ENCODE data around the gene INO80B.

The INO80B gene

DNA sequence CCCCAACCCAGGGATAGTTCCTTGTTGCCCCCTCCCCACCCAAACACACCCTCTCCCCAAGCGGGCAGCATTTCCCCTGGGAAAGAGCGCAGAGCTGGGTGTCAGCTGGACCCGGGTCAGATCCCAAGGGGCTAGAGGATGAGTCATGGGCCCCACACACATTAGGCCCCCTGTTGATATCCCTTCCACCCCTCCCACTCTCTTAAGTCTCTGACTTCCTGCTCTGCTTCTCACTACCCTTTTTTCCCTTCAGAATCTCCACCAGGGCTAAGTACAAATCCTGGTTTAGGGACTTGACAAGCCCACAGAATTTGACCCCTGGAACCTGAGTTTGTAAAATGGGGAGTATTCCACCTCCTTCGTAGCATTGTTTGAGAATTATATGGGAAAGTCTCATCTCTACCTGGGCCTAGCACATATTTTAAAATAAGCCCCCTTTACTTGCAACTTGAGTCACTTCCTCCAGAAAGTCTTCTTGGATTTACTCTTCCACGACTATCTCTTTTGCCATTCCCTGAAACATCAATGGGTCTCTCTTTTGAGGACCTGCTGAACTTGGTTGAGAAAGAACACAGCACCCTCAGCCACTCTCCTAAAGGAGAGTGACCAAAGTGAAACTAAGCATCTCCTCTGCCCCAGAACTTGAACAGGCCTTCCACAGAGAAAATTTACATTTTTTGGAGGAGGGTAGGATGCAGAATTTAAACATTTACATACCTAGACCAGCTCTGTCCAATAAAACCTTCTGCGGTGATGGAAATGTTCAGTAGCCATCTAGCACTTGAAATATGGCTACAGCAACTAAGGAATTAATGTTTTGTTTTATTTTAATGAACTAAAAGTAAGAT lies 17.8 kb upstream of the INO80B start:
- no peak overlapping the region for H3K4me3 ChIP-seq (ENCODE audit: low read length)
- TF ChIP-seq ZNF274 (IDR thresholded peaks at IDR 0.05; ENCODE audit: low read depth, low read length), result no peak

DNA sequence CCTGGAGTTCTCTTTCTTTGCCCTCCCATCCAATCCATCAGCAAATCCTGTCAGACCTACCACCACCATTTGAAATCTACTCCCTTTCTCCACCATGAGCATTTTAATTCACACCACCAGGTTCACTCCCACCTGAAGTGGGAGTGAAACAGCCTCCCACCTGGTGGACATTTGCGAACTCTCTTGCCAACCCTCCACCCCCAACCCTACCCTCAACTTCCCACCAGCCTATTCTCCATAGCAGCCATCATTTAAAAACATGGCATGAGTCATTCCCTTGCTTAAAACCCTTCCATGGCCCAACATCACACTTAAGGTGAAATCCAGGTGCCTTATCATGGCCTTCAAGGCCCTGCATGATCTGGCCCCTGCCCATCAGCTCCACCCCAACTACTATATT lies 16.6 kb upstream of the INO80B start:
- TF ChIP-seq ZNF274 (IDR thresholded peaks at IDR 0.05; ENCODE audit: low read depth, low read length), result no peak
- H3K4me3 ChIP-seq (ENCODE audit: low read length), result no peak overlapping the region

DNA sequence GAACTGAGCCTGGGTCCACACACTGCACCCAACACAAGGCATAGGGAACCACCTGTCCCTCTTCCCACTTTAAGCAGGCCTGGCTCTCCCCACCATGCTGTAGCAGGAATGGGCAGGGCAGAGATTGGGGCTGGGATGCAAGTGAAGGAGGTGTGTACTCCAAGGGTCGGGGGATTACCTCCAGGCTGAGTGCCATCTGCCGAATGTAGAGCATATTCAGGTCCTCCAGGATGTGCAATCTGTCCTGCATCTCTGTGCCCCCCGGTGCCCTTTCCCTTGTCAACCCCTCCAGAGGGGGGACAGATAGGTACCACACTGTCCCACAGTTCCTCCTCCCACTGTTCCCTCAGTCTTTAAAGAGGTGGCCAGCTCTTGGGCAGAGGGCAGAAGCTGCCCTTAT lies 15.5 kb upstream of the INO80B start:
- no peak for TF ChIP-seq ZNF274 (IDR thresholded peaks at IDR 0.05; ENCODE audit: low read depth, low read length)
- H3K4me3 ChIP-seq (ENCODE audit: low read length), result peak overlapping the region; percentile 66; the same call in 1 of the 2 replicates

DNA sequence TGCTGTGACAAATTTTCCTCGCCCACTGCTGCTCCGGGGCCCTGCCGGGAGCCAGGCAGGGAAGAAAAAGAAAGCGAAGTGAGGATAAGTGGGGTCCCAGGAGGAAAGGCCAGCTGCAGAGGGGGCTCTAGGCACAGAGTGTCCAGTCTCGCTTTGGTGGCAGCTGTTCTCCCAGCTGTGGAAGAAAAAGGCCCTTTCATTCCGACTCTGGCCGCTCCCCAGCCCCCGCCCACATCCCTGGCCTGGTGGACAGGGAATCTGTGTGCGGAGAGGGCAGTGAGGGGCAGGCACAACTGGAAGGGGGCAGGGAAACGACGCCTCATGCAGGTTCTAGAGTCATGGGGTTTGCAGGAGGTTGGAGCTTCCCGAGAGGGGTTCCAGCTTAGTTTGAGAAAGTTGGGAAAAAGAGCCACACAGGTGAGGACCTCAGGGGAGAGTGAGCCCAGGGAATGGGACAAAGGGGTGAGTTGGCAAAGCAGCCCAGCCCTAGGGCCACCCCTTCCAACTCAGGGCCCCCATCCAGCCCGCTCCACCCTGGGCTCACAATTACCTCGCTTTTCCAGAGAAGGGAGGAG lies 15.0 kb upstream of the INO80B start:
- no peak for TF ChIP-seq ZNF274 (IDR thresholded peaks at IDR 0.05; ENCODE audit: low read depth, low read length)
- peak overlapping the region; percentile 66; the same call in 1 of the 2 replicates for H3K4me3 ChIP-seq (ENCODE audit: low read length)

DNA sequence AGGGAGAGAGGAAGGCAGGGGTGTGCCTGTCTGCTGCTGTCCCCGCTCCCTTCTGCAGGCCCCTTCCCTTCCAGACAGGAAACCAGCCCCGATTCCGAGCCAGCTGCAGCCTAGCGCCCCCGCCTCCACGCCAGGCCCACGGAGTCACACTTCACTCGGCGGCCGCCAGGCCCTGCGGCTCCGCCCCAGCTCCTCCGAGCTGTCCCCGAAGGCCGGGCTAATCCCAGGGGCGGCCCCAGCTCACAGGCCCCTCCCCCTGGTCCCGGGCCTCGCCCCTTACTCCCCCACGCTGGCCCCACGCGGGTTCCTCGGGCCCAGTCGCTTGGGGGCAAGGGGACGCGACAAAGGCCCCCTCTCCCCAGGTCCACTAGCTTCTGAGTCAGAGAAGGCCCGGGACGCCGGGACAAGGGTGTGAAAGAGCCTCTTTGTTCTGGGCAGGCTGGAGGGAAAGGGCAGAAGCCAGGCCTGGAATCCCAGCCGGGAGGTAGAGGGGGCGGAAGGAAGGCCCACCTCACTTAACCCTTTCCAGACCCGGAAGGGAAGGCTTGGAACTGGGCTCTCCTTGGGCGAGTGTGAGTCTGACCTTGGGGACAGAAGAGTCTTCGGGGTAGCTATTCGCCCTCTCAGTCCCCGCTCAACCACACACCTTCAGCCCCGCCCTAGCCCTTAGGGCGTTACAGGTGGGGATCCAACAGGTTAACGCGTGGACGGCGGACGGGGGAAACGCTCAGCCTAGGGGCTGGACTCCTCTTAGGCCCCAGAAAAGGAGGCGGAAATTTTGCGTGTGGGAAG lies 14.3 kb upstream of the INO80B start:
- no peak for TF ChIP-seq ZNF274 (IDR thresholded peaks at IDR 0.05; ENCODE audit: low read depth, low read length)
- peak overlapping the region; percentile 66; the same call in 1 of the 2 replicates for H3K4me3 ChIP-seq (ENCODE audit: low read length)

DNA sequence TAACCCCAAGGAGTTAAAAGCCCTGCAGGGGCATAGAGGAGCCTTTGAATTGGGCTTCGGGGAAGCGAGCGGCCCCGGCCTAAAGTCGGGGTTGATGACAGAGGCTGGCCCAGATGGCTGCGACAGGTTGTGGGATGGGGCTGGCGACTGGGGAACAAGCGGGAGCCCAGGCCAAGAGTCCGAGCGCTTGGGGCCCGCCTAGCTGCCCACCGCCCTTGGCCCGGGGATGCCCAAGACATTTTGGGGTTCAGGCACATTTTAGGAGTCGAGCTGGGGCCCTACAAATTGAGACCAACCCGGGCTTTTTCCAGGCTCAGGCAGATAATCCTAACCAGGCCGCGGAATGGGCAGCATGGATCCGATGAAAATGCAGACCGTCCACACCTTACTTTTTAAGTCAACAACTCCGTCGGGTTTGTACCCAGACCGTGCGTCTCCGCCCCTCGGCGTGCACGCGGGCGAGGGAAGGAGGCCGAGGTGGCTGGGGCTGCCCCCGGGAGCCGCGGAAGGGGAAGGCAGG lies 13.7 kb upstream of the INO80B start:
- peak overlapping the region; percentile 38; the same call in 1 of the 2 replicates for H3K4me3 ChIP-seq (ENCODE audit: low read length)
- no peak for TF ChIP-seq ZNF274 (IDR thresholded peaks at IDR 0.05; ENCODE audit: low read depth, low read length)

DNA sequence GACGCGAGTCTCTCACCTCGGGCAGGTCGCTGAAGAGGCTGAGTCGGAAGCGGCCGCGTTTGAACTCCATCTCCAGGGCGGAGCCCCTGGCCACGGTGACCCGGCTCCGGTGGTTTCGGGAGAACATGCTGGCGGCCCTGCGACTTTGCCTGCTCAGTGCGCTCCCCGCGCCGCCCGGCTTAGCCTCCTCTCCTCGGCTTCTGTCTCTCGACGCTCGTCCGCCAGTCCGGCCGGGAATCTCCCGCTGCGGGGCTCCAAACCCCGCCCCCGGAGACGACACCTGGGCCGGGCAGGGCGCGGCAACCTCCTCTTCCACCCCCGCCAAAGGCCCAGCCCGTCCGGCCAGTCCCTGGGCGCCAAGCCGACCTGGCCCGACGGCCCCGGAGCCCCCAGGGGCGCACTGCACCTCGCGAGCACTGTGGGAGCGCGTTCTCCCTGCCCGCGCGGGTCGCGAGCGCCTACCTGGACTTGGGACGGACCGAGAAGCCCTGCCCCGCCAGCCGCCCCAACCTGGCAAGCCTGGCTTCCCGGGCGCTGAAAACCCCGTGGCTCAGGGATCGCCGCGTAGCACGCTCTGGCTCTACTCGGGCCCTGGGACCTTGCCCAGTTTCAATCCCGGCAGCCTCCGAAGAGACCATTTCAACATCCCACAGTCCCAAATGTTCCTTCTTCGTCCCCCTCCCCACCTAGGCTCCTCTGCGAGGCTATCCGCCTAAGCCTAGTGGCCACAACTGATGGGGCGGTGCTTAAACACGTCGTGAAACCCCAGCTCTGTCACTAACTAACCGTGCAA lies 13.0 kb upstream of the INO80B start, which contains the start of gene RTKN:
RTKN (minus strand) TSS at position 248 of the 793 bp plus-strand sequence; CDS start at position 127, 121 bp downstream.
- no peak for TF ChIP-seq ZNF274 (IDR thresholded peaks at IDR 0.05; ENCODE audit: low read depth, low read length)
- peak within 1 kb of the TSS; percentile 38; the same call in 1 of the 2 replicates for H3K4me3 ChIP-seq (ENCODE audit: low read length)

DNA sequence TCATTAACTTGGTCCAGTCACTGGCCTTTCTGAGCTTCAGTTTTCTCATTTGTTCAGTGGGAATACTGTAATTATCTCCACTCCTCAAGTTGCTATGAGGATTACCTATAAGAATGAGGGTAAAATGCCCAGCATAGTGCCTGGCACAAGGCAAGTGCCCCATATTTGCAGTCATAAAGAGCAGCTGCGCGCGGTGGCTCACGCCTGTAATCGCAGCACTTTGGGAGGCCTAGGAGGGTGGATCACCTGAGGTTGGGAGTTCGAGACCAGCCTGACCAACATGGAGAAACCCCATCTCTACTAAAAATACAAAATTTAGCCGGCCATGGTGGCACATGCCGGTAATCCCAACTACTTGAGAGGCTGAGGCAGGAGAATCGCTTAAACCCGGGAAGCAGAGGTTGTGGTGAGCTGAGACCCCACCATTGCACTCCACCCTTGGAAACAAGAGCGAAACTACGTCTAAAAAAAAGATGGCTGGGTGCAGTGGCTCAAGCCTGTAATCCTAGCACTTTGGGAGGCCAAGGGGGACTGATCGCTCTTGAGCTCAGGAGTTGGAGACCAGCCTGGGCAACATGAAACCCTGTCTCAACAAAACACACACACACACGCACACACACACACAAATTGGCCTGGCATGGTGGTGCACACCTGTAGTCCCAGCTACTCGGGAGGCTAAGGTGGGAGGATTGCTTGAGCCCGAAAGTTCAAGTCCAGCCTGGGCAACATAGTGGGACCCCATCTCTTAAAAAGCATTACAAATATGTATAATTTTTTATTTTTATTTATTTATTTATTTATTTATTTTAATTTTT lies 12.2 kb upstream of the INO80B start:
- peak overlapping the region; percentile 38; the same call in 1 of the 2 replicates for H3K4me3 ChIP-seq (ENCODE audit: low read length)

DNA sequence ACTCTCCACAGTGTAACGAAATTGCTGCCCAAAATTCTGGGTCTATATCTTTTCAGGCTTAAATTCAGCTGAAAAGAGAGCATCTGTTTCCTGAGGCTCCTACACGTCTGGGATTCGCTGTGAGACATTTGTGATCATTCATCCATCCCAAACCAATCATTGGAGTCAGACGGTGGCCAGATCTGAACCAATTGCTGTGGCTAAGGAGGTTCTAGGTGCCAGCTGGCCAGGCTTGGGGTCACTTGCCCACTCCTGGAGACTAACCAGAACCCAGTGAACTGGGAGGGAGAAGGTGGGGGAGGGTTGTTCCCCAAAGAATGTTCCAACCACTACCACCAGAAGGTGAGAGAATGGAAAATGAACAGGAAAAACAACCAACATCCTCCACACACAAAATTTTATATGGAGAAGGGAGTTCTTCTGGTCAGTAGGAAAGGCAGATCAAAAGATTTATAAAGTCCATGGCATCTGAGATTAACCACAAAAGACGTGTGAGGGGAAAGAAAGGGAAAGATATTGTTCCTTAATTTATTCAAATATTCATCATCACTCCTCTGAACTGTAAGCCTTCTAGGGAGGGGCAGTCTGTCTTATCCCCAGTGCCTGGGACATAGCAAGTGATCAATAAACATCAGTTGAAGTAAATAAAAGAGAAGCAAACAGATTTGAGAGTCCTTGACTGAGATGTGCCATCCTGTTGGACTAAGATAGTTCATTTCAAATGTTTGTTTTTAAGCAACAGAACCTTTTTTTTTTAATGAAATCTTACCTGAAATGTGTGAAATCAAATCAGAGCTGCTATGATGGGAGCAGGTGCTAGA lies 10.2 kb upstream of the INO80B start:
- TF ChIP-seq ZNF274 (IDR thresholded peaks at IDR 0.05; ENCODE audit: low read depth, low read length), result no peak
- no peak overlapping the region for H3K4me3 ChIP-seq (ENCODE audit: low read length)

DNA sequence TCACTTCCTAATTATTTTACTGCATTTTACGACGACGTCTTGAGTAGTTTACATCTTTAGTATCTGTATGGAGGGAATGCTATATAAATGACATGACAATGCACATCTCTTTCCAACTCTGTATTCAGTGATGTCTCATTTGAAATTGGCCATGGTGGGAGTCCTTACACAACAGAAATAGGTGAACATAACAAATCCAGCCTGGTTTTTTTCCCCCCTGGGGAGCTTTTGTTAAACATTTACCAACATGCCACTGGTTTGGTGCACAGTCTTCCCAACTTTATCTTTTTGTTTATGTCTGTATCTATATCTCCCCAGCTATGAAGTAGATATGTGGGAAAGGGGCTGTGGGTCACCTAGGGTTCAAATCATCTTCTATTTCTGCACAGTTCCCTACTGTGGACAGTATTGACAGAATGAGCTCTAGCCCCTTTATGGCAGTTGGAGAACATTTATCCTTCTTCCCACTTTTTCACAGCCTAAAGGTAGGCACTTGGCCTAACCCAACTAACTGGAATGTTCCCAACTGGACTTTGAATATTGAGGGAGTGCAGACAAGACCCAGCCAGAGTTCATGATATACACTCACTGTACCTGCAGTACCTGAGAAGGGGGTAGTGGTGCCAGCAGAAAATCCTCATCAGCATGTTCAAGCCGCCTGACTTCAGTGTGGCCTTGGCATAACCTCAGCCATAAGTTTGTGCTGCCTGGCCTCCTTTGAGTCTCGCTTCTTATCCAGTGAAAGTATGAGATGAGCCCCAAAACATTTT lies 7.5 kb upstream of the INO80B start:
- H3K4me3 ChIP-seq (ENCODE audit: low read length), result no peak overlapping the region
- TF ChIP-seq ZNF274 (IDR thresholded peaks at IDR 0.05; ENCODE audit: low read depth, low read length), result no peak

DNA sequence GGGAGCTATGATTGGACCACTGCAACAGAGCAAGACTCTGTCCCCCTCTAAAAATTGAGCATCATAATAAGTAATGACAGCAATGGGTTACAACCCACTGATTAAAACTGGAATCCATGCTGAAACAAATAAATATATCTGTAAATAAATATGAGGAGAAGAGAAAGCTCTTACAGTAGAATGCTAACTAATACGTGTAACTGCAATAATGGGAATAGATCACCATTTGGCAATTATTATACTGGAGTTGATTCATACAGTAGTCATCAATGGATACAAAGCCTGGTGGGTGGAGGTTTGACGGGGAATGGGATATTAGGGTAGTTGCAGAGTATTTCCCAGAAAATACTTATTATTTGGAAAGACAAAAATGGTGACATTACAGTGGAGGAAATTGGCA lies 6.1 kb upstream of the INO80B start:
- no peak for TF ChIP-seq ZNF274 (IDR thresholded peaks at IDR 0.05; ENCODE audit: low read depth, low read length)

More for the DNA sequence above, 6.1 kb upstream of the INO80B start:
- H3K4me3 ChIP-seq (ENCODE audit: low read length), result no peak overlapping the region

Data from GM08714 (cell line).